Endothelial cell of umbilical vein (primary cell): ENCODE results near the gene NR3C1. TPM values are rescaled to one million over a fixed set of nuclear protein-coding genes. Genes with fewer than 3 reads are reported as not detected.

ENCODE experiments used
- BruUV-seq: library from RNA; stranded (reverse); fragments of 400-500 nt; replicated peaks from 2 replicates; lab custom pipeline; 2021; lab: Mats Ljungman, UMichigan
- CTCF ChIA-PET: fragments of 300-600, 350-600 bp; sonication (Branson Sonifier 250); formaldehyde crosslinking; loops from one replicate; lab custom pipeline; 2021; ENCODE audit warnings: antibody characterized with exemption, inconsistent platforms; lab: Charles Lee
- POLR2A ChIA-PET: fragments of 300-600, 350-600 bp; sonication (Branson Sonifier 250); formaldehyde crosslinking; loops from one replicate; lab custom pipeline; 2021; ENCODE audit warnings: antibody characterized with exemption, inconsistent platforms; lab: Charles Lee
- DNase-seq: peaks from one replicate; pipeline ENCODE4 v3.0.0-alpha.2; 2011; ENCODE audit warnings: low read depth, low spot score
- FAIRE-seq: peaks from 2 replicates; lab custom pipeline; 2011; peaks lifted over from hg19 to GRCh38; lab: Jason Lieb, UNC
- H2AFZ ChIP-seq: 2 replicates; pipeline ENCODE4 v1.6.0; 2012; ENCODE audit warnings: low read depth, low read length, control low read depth, inconsistent platforms
- H3K27ac ChIP-seq: 2 replicates; pipeline ENCODE4 v1.5.1; 2011; ENCODE audit warnings: low read depth, mild to moderate bottlenecking, control low read depth, low read length, moderate library complexity; ENCODE audit not compliant: insufficient read depth
- H3K27me3 ChIP-seq, 2 experiments: 2 replicates each; pipeline versions ENCODE4 v1.6.0 to v1.6.1; 2011; ENCODE audit warnings: low read length in 2 of 2, mixed read lengths in 1 of 2; ENCODE audit not compliant: control insufficient read depth in 2 of 2, insufficient read depth in 2 of 2
- H3K36me3 ChIP-seq, 2 experiments: 2 replicates in 1 of 2; 3 replicates in 1 of 2; pipeline ENCODE4 v1.5.1; 2011; ENCODE audit warnings: low read length in 2 of 2, mild to moderate bottlenecking in 1 of 2, moderate library complexity in 1 of 2; ENCODE audit not compliant: control insufficient read depth in 2 of 2, insufficient read depth in 2 of 2; ENCODE audit errors: extremely low read depth in 1 of 2
- H3K4me1 ChIP-seq: 3 replicates; pipeline ENCODE4 v1.5.1; 2011; ENCODE audit warnings: mild to moderate bottlenecking, low read length; ENCODE audit not compliant: control insufficient read depth, insufficient read depth; ENCODE audit errors: extremely low read depth
- H3K4me2 ChIP-seq: 2 replicates; pipeline ENCODE4 v1.6.1; 2011; ENCODE audit warnings: low read length, control low read depth, mixed read lengths; ENCODE audit not compliant: insufficient read depth
- H3K4me3 ChIP-seq, 3 experiments: fragments of 200-600 bp in 1 of 3; sonication (generic), shearing (Covaris generic) in 1 of 3; replicated peaks in 1 of 3; 2 replicates each; pipeline ENCODE4 v1.5.1; 2011 to 2016; ENCODE audit warnings: control low read depth in 3 of 3, low read length in 3 of 3, mild to moderate bottlenecking in 2 of 3, inconsistent platforms in 1 of 3, low read depth in 1 of 3, moderate library complexity in 1 of 3; ENCODE audit not compliant: insufficient read depth in 1 of 3
- H3K79me2 ChIP-seq: 2 replicates; pipeline ENCODE4 v1.6.0; 2012; ENCODE audit warnings: low read length, inconsistent platforms; ENCODE audit not compliant: control insufficient read depth, insufficient read depth
- H3K9ac ChIP-seq: replicated peaks from 2 replicates; pipeline ENCODE3; 2011; ENCODE audit warnings: low read length, control low read depth; ENCODE audit not compliant: insufficient read depth; ENCODE audit errors: extremely low read depth
- H3K9me1 ChIP-seq: replicated peaks from 3 replicates; pipeline ENCODE4 v1.6.0; 2011; ENCODE audit warnings: mild to moderate bottlenecking, low read length; ENCODE audit not compliant: control insufficient read depth, insufficient read depth; ENCODE audit errors: extremely low read depth
- H3K9me3 ChIP-seq: replicated peaks from 2 replicates; pipeline ENCODE4 v1.5.1; 2012; ENCODE audit warnings: low read length, inconsistent platforms; ENCODE audit not compliant: control insufficient read depth, insufficient read depth
- H4K20me1 ChIP-seq: replicated peaks from 2 replicates; pipeline ENCODE3; 2011; ENCODE audit warnings: mild to moderate bottlenecking, low read length; ENCODE audit not compliant: control insufficient read depth, insufficient read depth; ENCODE audit errors: extremely low read depth
- EZH2 ChIP-seq: IDR thresholded peaks from 2 replicates; pipeline ENCODE4 v1.6.1; 2012; ENCODE audit warnings: borderline replicate concordance, low read depth, mild to moderate bottlenecking, moderate library complexity, low read length, inconsistent platforms; ENCODE audit not compliant: severe bottlenecking
- FOS ChIP-seq: IDR thresholded peaks from 2 replicates; pipeline ENCODE4 v1.6.1; 2011; ENCODE audit warnings: mild to moderate bottlenecking, low read length, moderate library complexity, borderline replicate concordance; ENCODE audit not compliant: insufficient read depth
- GATA2 ChIP-seq: IDR thresholded peaks from 2 replicates; pipeline ENCODE4 v1.7.0; 2011; ENCODE audit warnings: low read depth, mild to moderate bottlenecking, moderate library complexity, mixed read lengths, low read length; ENCODE audit not compliant: insufficient read length, insufficient read depth
- JUN ChIP-seq: IDR thresholded peaks from 2 replicates; pipeline ENCODE4 v1.6.1; 2011; ENCODE audit warnings: borderline replicate concordance, low read depth; ENCODE audit not compliant: insufficient read length, insufficient read depth
- MYC ChIP-seq: IDR thresholded peaks from one replicate; pipeline ENCODE4 v1.6.1; 2011; ENCODE audit warnings: mild to moderate bottlenecking, low read depth, low read length
- POLR2A ChIP-seq: IDR thresholded peaks from 2 replicates; pipeline ENCODE4 v1.6.1; 2012; ENCODE audit warnings: low read depth, mild to moderate bottlenecking, control low read depth, low read length
- POLR2AphosphoS5 ChIP-seq: IDR thresholded peaks from 2 replicates; pipeline ENCODE4 v1.6.1; 2012; ENCODE audit warnings: low read depth, mild to moderate bottlenecking, control low read depth, low read length, moderate library complexity; ENCODE audit not compliant: insufficient read depth
- dilution Hi-C: fragments of 300-500 bp; cut with MboI; formaldehyde crosslinking; loops from one replicate; pipeline ENCODE4 v1.15.0; 2019; ENCODE audit warnings: low sequenced_read_pairs; ENCODE audit not compliant: extremely low pct_ligation_motif_present
- intact Hi-C: fragments of 100-400 bp; cut with micrococcal nuclease; formaldehyde crosslinking; loops from one replicate; pipeline ENCODE4 v1.10.0; 2022
- polyA plus RNA-seq, 4 experiments: library from polyadenylated mRNA; depleted of rRNA in 3 of 4; stranded (reverse) in 3 of 4; unstranded in 1 of 4; fragments of >200 nt; gene quantifications; 2 replicates each; pipeline versions ENCODE4 v1.2.1 to v1.2.3, GENCODE V29; 2011 to 2012; ENCODE audit warnings: missing spikeins in 1 of 4
- total RNA-seq: library from RNA; stranded (reverse); gene quantifications from 2 replicates; pipeline ENCODE4 v1.2.3, GENCODE V29; 2021
- TF ChIP-seq, protein P1 (sequence below), 2 donors: IDR thresholded peaks; 1 replicate in 1 of 2; 2 replicates in 1 of 2; pipeline ENCODE4 v1.5.1; 2011; ENCODE audit warnings: low read length in 2 of 2, mild to moderate bottlenecking in 2 of 2, moderate library complexity in 2 of 2, control low read depth in 1 of 2, inconsistent platforms in 1 of 2, low read depth in 1 of 2; ENCODE audit not compliant: insufficient read depth in 1 of 2; ENCODE audit errors: extremely low read depth in 1 of 2
- TF ChIP-seq, protein P2 (sequence below): IDR thresholded peaks from 2 replicates; pipeline ENCODE4 v1.6.1; 2011; ENCODE audit not compliant: insufficient read depth, insufficient read length

The NR3C1 gene
- total and polyA plus RNA-seq, 2 donors (not counting 3 experiments of a cell fraction or from before 2014, with no cell fraction given), result 4.1 to 17.0 TPM

GRCh38 chr5:143373076-143373475 is 30.4 kb downstream of the NR3C1 start:
- peaks cover 11% of the 10 kb centered on the region for H3K4me1 ChIP-seq
- no peak for TF ChIP-seq POLR2A
- TF ChIP-seq, protein P1, sequence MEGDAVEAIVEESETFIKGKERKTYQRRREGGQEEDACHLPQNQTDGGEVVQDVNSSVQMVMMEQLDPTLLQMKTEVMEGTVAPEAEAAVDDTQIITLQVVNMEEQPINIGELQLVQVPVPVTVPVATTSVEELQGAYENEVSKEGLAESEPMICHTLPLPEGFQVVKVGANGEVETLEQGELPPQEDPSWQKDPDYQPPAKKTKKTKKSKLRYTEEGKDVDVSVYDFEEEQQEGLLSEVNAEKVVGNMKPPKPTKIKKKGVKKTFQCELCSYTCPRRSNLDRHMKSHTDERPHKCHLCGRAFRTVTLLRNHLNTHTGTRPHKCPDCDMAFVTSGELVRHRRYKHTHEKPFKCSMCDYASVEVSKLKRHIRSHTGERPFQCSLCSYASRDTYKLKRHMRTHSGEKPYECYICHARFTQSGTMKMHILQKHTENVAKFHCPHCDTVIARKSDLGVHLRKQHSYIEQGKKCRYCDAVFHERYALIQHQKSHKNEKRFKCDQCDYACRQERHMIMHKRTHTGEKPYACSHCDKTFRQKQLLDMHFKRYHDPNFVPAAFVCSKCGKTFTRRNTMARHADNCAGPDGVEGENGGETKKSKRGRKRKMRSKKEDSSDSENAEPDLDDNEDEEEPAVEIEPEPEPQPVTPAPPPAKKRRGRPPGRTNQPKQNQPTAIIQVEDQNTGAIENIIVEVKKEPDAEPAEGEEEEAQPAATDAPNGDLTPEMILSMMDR (IDR thresholded peaks at IDR 0.05; ENCODE audit: extremely low read depth in 1 of 2, insufficient read depth in 1 of 2, low read depth in 1 of 2, low read length in 2 of 2), result no peak
- TF ChIP-seq EZH2, result no peak
- no peak for TF ChIP-seq FOS
- TF ChIP-seq POLR2AphosphoS5, result no peak
- no peak for TF ChIP-seq MYC
- no peak for TF ChIP-seq JUN
- TF ChIP-seq GATA2, result no peak
- TF ChIP-seq, protein P2, sequence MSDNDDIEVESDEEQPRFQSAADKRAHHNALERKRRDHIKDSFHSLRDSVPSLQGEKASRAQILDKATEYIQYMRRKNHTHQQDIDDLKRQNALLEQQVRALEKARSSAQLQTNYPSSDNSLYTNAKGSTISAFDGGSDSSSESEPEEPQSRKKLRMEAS, result no peak
- dilution Hi-C loops, result no loop called here
- H4K20me1 ChIP-seq, result no peaks in the 10 kb centered on the region
- DNase-seq, result no peak
- no peak for FAIRE-seq
- H3K36me3 ChIP-seq, result no peaks in the 10 kb centered on the region
- H3K9ac ChIP-seq, result no peak overlapping the region
- ChIA-PET POLR2A (no interaction called here), CTCF (interaction anchor here (0.6 kb wide), 1 partner anchor 394 kb away, joined by 3 read pairs; no protein-coding TSS in a partner anchor)
- H3K27me3 ChIP-seq, result no peaks in the 10 kb centered on the region
- H2AFZ ChIP-seq, result no peak overlapping the region
- H3K4me2 ChIP-seq, result no peak overlapping the region
- H3K9me3 ChIP-seq, result no peaks in the 10 kb centered on the region
- peaks cover 35% of the 10 kb centered on the region for H3K79me2 ChIP-seq
- H3K4me3 ChIP-seq, result no peak overlapping the region
- no peak overlapping the region for H3K27ac ChIP-seq
- BruUV-seq, result no TSS peak
- no peaks in the 10 kb centered on the region for H3K9me1 ChIP-seq
- intact Hi-C loops, result no loop called here
